Left kidney (tissue), 2 donors: ENCODE data around the gene WSB1. TPM values are rescaled to one million over a fixed set of nuclear protein-coding genes. Genes with fewer than 3 reads are reported as not detected.
A peak's percentile ranks its signal among the peaks of the same experiment; 100 is the strongest.
"Not testable (repeated sequence)": the region's sequence is repeated elsewhere in the genome, so short reads cannot be mapped to it uniquely, and the experiment has no call there.

Experiments
- DNase-seq: peaks from one replicate; pipeline ENCODE4 v3.0.0-alpha.2; 2013
- polyA plus RNA-seq: library from polyadenylated mRNA; unstranded; fragments of 120-200 nt; gene quantifications from one replicate; pipeline ENCODE4 v1.2.1, GENCODE V29; 2013; ENCODE audit not compliant: insufficient read length

Gene WSB1
- polyA plus RNA-seq, 1 donor: 507 TPM

DNA sequence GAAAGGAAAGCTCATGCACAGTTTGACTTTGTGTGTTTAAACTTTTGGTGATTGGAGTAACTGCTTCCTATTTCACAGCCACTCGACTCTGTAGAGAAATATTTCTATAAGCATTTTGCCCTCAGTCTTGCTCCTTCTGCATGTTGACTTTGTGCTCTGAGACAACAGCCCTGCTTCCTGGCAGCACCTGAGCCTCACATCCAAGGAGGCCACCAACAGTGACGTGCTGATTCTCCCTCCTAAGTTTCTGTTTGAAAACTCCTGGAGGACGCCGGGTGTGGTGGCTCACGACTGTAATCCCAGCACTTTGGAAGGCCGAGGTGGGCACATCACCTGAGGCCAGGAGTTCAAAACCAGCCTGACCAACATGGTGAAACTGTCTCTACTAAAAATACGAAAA is 23.9 kb upstream of the WSB1 start:
- DNase-seq: no peak

DNA sequence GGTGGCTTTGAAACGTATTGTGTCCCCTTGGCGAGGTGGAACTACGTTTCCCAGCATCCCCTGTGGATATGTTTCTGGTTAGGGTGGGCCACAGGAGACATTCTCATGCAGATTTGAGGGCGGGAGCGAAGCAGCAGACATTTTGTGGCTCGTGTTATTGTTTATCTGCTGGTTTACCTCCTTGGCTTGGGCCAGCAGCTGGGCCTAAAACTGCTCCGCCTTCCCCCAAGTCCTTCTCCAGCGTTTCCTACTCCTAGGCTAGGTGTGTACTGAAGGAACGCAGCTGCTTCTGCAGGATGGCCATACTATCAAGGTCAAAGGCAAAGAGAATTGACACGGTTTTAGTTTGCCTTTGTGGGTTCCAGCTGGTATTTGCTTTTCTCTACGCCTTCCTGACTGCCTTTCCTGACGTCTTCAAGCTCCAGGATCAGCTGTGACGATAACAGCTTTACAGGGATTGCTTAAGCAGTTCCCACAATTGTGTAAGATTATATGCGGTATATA is 17.2 kb upstream of the WSB1 start:
- DNase-seq: no peak

DNA sequence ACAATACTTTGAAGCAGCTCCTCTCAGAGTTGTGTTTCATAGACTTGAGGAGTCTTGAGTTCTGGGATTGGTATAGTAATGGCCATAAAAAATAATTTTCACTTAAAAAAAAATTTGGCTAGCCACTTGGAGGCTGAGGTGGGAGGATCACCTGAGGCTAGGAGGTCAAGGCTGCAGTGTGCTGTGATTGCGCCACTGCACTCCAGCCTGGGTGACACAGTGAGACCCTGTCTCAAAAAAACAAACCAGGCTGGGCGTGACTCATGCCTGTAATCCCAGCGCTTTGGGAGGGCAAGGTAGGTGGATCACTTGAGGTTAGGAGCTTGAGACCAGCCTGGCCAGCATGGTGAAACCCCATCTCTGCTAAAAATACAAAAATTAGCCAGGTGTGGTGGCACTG is 14.8 kb upstream of the WSB1 start:
- DNase-seq: not testable (repeated sequence)

DNA sequence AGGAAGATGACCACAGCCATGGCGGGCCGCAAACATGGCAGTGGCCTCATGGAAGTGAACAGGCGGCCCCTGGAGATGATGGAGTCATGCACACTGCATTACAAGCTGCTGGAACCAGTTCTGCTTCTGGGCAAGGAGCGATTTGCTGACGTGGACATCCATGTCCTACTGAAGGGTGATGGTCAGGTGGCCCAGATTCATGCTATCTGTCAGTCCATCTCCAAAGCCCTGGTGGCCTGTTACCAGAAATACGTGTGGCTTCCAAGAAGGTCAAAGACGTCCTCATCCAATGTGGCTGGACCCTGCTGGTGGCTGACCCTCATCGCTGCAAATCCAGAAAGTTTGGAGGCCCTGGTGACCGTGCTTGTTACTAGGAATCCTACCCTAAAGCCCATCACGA is 13.4 kb upstream of the WSB1 start:
- DNase-seq: no peak

DNA sequence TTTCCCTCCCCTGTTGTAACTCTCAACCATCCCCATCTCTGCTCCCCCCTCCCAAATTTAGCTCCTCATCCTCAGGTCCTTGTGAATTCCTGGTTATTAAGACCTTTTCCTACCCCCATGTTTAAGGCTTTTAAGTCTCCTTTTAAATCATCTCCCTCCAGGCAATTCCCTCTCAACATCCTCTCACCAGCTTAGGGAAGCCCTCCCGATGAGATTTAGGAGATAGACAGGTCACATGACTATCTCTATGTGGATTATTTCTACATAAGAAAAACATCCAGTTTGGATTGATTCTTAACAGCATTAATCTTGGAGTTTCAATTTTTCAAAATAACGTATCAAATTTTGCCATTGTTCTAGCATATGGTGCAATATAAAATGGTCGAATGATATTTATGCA is 12.5 kb upstream of the WSB1 start:
- DNase-seq: no peak

DNA sequence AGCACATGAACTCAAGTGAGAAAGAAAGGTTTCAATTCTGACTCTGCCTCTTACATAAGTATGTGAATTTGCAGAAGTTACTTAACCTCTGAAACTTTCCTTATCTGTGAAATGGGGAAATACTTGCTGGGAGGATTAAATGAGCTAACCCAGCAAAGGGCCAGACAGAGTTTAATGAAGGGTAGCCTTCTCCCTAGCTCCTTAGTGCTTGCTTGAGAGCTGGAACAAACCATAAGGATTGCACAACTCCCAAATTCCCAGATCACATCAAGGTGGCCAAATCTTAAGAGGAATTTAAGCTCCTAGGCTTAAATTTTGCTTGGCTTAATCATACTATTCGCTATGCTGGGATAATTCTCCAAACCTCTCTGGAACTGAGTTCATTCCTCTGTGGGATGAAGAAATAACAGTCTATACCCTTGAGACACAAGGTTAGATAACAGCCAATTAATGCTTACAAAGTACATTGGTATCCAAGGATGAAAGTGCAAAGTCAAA is 11.8 kb upstream of the WSB1 start:
- no peak for DNase-seq

DNA sequence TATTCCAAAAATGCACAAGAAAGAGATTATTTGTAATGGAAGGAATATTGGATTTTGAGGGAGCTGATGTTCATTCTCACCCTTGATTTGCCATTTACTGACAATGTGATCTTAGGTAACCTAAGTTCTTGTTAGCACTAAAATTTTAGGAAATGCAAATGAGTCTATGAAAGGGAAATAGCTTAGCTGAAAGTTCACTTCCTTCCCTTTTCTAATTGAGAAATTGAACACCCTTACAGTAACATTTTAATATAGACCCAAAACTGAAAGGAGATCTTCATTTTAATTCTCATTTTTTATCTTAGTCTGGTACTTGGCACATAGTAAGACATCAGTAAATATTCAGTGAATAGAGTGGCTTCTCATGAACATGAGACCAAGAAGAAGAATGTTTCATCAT is 10.9 kb upstream of the WSB1 start:
- DNase-seq: no peak

DNA sequence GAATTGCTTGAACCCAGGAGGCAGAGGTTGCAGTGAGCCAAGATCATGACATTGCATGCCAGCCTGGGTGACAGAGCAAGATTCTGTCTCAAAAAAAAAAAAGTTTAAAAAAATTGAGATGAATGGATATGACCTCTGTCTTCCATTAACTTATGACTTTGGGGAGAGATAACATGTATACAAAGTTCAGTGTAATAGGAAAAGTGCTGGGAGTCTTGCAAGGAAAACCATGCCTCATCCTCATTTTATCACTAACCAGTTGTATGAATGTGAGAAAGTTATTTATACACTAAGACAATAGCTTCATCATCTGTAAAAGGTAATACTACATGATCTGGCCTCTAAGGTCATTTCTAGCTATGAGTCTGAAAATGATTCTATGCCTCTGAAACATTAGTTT is 10.2 kb upstream of the WSB1 start:
- DNase-seq: no peak

DNA sequence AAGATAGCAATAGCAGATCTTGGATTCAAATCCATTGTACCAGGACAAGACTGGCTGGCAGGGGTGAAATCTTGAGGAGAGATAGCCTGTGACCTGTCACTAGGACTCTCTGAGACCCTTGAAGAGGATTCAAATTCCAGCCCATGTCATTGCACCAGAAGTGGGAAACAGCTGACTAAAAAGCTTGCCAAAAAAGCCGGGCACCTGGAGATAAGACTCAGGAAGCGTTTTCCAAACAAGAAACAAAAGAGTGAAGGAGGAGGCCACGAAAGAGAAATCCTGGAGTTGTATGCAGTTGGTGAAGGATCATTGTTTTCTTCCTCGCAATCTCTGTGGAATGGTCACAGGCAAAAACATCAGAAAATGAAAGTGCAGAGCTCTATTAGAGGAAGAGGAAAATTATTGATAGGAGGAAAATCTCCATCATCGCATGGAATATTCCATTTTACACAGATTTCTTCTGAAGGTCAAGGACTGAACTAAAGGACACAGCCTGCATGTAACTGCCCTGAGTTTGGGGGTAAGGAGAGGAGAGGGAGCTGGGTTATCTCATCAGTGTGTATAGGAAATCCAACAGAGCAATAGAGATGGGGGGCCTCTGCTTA is 9.0 kb upstream of the WSB1 start:
- no peak for DNase-seq

DNA sequence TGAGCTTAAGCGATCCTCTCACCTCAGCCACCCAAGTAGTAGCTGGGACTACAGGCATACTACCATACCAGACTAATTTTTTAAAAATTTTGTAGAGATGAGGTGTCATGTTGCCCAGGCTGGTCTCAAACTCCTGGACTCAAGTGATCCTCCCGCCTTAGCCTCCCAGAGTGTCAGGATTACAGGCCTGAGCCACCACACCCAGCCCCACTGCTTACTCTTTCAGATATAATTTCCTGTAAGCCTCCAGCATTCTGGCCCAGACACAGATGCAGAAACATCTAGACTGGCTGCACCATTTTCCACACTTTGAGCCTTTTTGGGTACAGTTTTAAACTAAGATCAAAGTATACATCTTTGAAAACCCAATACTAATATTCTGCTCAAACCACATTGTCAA is 8.4 kb upstream of the WSB1 start:
- DNase-seq: no peak

DNA sequence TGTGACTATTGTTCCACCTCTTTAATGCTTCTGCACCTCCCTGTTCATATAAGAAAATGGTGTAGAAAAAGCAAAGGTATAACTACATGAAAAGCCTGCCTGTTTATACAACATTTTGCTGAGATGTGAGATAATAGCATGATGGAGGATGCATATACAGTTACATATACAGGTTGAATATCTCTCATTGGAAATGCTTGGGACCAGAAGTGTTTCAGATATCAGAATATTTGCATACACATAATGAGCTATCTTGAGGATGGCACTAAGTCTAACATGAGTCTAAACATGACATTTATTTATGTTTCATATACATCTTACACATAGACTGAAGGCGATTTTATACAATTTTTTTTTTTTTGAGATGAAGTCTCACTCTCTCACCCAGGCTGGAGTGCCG is 5.7 kb upstream of the WSB1 start:
- DNase-seq: no peak

DNA sequence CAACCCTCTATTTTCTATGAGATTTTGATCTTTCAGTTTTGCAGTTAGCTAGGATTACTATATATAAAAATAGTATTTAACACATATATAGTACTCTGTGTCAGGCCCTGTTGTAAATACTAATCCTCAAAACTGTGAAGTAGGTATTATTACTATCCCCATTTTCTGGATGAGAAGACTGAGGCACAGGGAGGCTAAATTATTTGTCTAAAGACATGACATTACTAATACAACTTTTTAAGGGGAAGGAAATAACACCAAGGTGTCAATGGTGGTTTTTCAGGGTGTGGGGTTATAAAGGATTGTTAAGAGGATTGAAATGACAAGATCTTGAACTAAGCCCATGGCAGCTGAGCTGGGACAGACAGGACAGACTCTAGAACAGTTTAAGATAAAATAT is 4.1 kb upstream of the WSB1 start:
- DNase-seq: no peak

DNA sequence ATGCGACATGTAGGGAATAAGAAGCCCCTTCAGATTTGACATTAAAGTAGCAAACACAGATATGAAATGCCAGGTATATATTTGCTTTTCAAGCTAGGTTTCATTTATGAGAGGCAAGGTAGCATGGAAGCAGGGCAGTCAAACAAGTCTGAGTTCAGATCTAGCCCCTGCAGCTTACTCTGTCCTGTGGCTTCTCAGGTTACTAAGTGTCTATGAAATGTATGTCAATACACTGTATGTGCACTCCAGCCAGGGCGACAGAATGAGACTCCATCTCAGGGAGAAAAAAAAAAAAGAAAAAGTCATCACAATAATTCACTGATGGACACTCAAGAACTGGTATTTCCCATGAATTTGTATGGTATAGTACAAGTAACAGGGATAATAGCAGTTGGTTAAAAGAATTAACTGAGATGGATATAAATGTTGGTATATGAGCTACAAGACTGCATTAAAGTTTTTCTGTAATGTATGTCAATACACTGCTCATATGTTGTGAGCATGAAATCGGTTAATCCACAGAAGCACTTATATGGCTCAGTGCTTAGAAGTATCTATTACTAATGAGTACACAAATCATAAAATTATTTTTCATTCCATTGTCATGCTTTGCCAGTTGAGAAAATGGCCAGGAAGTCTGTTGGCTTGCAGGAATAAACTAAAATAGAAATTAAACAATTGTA is 2.9 kb upstream of the WSB1 start:
- DNase-seq: no peak

DNA sequence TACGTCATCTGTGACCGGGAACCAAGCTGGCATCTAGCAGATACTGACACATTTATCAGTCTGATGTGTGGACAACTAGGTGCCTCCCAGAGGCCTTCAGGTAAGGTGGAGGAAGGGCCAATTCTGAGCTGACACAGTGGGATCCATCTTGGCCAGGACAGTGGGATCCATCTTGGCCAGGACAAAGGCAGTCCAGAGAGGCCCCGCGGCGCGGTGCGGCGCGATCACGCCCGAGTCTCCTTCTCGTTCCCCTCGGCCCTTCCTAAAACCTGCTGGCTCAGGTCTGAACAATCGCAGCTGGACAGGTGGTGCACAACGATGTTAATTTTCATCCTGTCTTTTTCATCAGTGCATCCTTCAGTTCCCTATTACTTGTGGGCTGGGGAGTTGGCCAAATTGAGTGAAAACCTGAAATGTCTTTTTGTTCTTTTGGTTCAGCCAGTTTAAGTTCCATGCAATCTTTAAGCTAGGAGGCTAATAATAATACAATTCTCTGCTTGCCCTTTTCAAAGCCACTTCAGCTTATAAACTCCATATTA is 486 bp upstream of the WSB1 start:
- DNase-seq: no peak

DNA sequence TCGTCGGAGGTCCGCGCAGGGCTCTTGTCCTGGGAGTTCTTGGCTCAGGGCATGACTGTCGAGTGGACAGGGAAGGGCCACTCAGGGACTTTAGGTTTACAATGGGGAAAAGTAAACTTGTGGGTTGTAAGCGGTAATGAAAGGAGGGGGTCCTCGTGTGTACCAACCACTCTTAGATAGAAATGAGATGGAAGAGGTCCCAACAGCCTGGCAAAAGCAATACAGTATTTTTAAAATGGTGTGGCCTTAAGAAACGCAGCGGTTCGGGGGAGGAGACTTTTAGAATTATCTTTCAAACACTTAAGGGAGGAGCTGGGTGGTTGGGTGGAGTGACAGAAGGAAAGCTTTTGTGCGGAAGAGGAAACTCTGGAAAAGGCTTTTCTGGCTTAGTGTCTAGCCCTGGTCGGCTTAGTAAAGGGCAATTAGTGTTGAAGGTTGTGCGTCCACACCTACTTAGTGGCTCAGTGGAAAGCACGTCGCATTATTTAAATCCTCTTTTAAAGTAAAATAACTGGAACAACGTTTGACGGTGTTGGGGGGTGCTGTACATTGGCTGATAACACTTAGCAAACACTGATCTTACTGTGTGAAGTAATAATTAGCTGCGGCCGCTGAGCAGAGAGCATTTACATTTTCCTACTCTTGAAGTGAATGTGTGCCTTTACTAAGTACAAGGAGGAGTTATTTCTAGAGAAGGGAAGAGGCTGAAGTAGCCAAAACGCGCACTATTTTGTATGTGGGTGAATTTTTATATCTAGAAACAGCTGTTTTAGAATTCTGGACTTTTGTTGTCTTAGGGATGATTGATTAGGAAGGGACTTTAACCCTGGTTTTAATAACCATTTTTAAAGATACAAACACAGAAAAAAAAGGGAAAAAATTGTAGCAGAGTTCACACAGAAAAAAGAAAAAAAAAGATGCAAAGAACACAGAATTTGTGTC is 1.0 kb downstream of the WSB1 start:
- DNase-seq: peak; percentile 88

DNA sequence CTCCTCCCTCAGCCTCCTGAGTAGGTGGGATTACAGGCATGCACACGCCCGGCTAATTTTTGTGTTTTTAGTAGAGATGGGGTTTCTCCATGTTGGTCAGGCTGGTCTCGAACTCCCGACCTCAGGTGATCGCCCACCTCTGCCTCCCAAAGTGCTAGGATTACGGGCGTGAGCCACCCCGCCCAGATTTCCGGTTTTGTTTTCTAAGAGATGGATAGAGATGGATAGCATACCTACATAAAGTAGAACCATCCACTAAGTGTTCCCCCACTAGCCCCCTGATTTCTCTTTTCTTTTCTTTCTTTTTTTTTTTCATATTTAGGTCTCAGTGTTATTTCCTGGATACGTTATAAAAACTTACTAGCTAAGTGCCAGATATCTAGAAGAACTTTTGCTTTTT is 2.0 kb downstream of the WSB1 start:
- DNase-seq: no peak

DNA sequence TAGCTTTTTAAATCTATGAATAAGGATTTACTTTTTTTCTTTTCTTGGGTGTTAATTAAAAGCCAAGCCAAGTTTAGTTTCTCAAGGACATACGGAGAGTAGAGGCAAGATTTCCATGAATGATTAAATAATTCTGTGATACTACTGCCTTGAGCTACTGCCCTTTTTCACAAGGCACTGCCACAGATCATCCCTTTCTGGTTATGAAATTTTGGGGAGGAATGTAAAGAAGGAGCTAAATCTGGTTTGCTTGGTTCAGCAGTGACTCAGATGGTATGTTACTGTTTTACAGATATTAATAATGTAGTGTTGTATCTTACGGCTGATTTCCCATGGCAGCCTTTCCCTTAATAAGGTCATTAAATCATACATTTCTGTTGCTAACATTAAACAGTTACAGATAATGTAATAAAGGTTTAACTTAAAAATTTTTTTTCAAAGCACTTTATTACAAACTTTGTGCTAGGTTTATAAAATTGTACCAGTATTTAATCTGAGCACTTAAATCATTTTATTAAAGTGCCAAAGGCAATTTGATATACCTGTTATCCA is 2.6 kb downstream of the WSB1 start:
- no peak for DNase-seq

DNA sequence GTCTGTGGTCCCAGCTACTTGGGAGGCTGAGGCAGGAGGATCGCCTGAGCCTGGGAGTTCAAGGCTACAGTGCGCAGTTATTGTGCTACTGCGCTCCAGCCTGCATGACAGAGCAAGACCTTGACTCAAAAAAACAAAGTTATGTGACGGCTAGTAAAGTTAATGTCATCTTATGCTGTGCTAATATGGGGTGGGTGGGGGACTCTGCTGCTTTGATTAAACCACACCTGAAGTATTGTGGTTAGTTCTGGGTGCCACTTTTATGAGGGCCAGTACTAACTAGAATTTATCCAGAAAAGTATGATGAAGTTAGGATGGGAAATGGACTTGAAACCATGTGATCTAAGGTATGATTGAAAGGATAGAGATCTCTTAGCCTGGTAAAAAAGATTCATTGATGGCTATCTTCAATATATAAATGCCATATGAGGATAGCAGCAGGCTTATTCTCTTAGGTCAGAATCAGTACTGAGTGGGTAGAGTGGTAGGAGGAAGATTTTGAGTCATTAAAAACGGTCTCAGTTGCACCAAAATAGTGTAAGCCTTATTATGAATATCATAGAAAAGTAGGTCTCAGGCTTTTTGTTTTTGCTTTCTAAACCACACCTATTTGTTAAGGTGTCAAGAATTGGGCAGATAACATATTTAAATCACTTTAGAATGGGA is 5.6 kb downstream of the WSB1 start:
- DNase-seq: no peak

DNA sequence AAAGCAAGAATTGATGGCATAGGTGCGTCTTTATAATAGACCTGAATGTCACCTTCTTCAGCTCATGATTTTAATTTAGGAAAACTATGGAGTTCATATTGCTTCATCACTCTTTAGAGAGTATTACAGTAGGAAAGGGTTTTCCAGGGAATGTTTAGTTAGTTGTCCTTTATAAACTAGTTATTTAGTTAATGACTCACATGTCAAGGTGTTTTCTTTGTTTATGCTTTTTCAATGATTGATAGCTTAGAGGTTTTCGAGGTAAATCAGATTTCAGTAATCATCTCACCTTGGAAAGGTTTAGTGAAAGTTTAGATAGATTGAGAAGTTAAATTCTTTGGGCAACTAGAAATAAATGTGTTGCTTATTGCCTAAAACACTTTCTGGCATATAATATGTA is 9.8 kb downstream of the WSB1 start:
- no peak for DNase-seq

DNA sequence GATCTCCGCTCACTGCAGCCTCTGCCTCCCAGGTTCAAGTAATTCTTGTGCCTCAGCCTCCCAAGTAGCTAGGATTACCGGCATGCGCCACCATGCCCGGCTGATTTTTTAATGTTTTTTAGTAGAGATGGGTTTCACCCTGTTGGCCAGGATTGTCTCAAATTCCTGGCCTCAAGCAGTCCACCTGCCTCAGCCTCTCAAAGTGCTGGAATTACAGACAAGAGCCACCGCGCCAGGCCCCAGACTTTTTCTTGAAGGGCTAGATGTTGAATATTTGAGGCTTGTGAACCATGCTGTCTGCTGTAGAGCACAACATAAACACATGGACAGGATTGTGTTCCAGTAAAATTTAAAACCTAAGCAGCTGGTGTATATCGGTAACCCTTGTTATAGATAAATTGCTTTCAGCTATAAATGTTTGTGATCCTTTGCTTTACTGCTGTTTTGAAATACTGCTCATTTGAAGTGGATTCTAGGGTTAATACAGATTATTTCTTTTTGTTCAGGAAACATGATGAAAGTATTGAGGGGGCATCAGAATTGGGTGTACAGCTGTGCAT is 12.4 kb downstream of the WSB1 start:
- no peak for DNase-seq

DNA sequence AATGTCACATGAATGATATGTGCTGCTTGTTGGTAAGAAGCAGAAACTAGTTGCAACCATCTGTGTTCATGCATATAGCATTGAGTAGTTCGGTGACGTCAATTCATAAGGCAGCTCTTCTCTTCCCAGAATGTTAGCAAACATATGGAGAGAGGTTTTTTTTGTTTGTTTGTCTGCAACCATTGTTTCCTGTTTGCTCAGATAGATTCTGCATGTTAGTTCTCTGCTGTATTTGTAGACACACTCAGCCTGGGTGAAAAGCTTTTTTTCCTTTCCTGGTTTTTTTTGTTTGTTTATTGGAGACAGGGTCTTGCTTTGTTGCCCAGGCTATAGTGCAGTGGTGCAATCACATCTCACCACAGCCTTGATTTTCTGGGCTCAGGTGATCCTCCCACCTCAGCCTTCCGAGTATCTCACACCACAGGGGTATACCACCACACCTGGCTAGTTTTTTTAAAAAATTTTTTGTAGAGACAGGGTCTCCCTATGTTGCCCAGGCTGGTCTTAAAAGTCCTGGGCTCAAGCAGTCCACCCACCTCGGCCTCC is 16.7 kb downstream of the WSB1 start:
- DNase-seq: no peak
